GM19025 (cell line): ENCODE data around the gene CDIPT.

ENCODE experiments used
- ATAC-seq: cut with Tn5 transposase; IDR thresholded peaks from one replicate; pipeline ENCODE4 v1.9.1; 2021; ENCODE audit warnings: mild to moderate bottlenecking, low read depth, moderate library complexity; ENCODE audit not compliant: unreplicated experiment

Gene CDIPT

GRCh38 chr16:29863669-29863984, 601 bp upstream of the CDIPT start:
- ATAC-seq, result no peak

- peak; percentile 1 for ATAC-seq
Observed at GRCh38 chr16:29862383-29862883, 593 bp downstream of the CDIPT start.

- ATAC-seq, result no peak
Observed at GRCh38 chr16:29860218-29860617, 2.8 kb downstream of the CDIPT start.

GRCh38 chr16:29858974-29859373, 4.1 kb downstream of the CDIPT start:
- ATAC-seq, result no peak

- ATAC-seq, result no peak
Observed at GRCh38 chr16:29858149-29858849, 4.7 kb downstream of the CDIPT start.

GRCh38 chr16:29857133-29857760, 5.8 kb downstream of the CDIPT start:
- ATAC-seq, result no peak

GRCh38 chr16:29854520-29855100, 8.4 kb downstream of the CDIPT start:
- ATAC-seq, result no peak

GRCh38 chr16:29852654-29853053, 10.4 kb downstream of the CDIPT start:
- ATAC-seq, result no peak

- no peak for ATAC-seq
Observed at GRCh38 chr16:29850998-29851397, 12.0 kb downstream of the CDIPT start.

- no peak for ATAC-seq
Observed at GRCh38 chr16:29849505-29849904, 13.5 kb downstream of the CDIPT start.

GRCh38 chr16:29848420-29849297, 14.4 kb downstream of the CDIPT start:
- no peak for ATAC-seq

GRCh38 chr16:29845656-29846055, 17.4 kb downstream of the CDIPT start:
- no peak for ATAC-seq

GRCh38 chr16:29844575-29845331, 18.3 kb downstream of the CDIPT start:
- no peak for ATAC-seq

GRCh38 chr16:29843931-29844330, 19.1 kb downstream of the CDIPT start:
- no peak for ATAC-seq

- ATAC-seq, result no peak
Observed at GRCh38 chr16:29842732-29843346, 20.2 kb downstream of the CDIPT start.

- no peak for ATAC-seq
Observed at GRCh38 chr16:29841631-29842030, 21.4 kb downstream of the CDIPT start.

GRCh38 chr16:29840240-29840639, 22.8 kb downstream of the CDIPT start:
- no peak for ATAC-seq

GRCh38 chr16:29839822-29840221, 23.2 kb downstream of the CDIPT start:
- no peak for ATAC-seq

- ATAC-seq, result no peak
Observed at GRCh38 chr16:29837841-29838240, 25.2 kb downstream of the CDIPT start.

GRCh38 chr16:29836623-29837022, 26.4 kb downstream of the CDIPT start:
- ATAC-seq, result no peak
